ENCODE data around the gene KRTAP5-3. TPM values are rescaled to one million over a fixed set of nuclear protein-coding genes. Genes with fewer than 3 reads are reported as not detected.

KRTAP5-3 gene
- total RNA-seq (not detected in 2 replicates), polyA plus RNA-seq (not detected in 2 replicates)

DNA sequence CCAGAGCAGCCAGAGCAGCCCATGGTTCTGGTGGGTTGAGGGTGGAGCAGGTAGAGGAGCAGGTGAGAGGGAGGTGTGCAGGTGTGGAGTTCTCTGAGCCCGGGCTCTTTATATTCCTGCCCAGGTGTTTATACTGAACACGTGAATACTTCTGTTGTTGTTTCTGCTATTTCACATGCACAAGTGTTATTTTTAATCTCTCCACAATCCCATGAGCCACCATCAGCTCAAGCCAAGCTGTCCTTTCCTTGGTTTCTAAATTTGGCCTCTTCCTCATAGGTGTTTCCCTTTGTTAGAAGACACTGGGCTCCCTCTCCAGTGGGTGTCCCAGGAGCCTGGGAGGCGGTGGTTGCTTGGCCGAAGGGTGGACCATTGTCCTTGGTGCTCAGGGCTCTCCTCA, at the start of gene KRTAP5-3:
Gene KRTAP5-3, minus strand, starts transcription at position 101 of the 400 bp plus-strand sequence. Its CDS starts 78 bp downstream, at position 23.
- Histone ChIP-seq H3K4me1 (ENCODE audit: low read depth) (no peaks in the 10 kb centered on the region), H3K27me3 (no peaks in the 10 kb centered on the region), H3K27ac (no peak within 1 kb of the TSS), H3K9me3 (ENCODE audit: low read depth) (no peaks in the 10 kb centered on the region), H3K4me3 (no peak within 1 kb of the TSS), H3K36me3 (no peaks in the 10 kb centered on the region)
- TF ChIP-seq, protein P1, sequence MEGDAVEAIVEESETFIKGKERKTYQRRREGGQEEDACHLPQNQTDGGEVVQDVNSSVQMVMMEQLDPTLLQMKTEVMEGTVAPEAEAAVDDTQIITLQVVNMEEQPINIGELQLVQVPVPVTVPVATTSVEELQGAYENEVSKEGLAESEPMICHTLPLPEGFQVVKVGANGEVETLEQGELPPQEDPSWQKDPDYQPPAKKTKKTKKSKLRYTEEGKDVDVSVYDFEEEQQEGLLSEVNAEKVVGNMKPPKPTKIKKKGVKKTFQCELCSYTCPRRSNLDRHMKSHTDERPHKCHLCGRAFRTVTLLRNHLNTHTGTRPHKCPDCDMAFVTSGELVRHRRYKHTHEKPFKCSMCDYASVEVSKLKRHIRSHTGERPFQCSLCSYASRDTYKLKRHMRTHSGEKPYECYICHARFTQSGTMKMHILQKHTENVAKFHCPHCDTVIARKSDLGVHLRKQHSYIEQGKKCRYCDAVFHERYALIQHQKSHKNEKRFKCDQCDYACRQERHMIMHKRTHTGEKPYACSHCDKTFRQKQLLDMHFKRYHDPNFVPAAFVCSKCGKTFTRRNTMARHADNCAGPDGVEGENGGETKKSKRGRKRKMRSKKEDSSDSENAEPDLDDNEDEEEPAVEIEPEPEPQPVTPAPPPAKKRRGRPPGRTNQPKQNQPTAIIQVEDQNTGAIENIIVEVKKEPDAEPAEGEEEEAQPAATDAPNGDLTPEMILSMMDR (IDR thresholded peaks at IDR 0.05; ENCODE audit: low read depth, low read length): no peak
- DNase-seq (ENCODE audit: low read depth in 1 of 2, low spot score in 1 of 2): no peak

- DNase-seq (ENCODE audit: low read depth in 1 of 2, low spot score in 1 of 2): no peak
- H3K36me3 ChIP-seq: no peaks in the 10 kb centered on the region
- no peaks in the 10 kb centered on the region for H3K4me1 ChIP-seq (ENCODE audit: low read depth)
- no peaks in the 10 kb centered on the region for H3K27me3 ChIP-seq
- no peak overlapping the region for H3K27ac ChIP-seq
- TF ChIP-seq, protein P1 (IDR thresholded peaks at IDR 0.05; ENCODE audit: low read depth, low read length): no peak
- H3K9me3 ChIP-seq (ENCODE audit: low read depth): no peaks in the 10 kb centered on the region
- H3K4me3 ChIP-seq: no peak overlapping the region
Observed at GRCh38 chr11:1656670-1657069, 48.4 kb upstream of the KRTAP5-3 start.

- no peak overlapping the region for H3K4me3 ChIP-seq
- H3K27me3 ChIP-seq: no peaks in the 10 kb centered on the region
- TF ChIP-seq, protein P1 (IDR thresholded peaks at IDR 0.05; ENCODE audit: low read depth, low read length): no peak
- H3K27ac ChIP-seq: no peak overlapping the region
- no peak for DNase-seq (ENCODE audit: low read depth in 1 of 2, low spot score in 1 of 2)
- H3K36me3 ChIP-seq: no peaks in the 10 kb centered on the region
- H3K9me3 ChIP-seq (ENCODE audit: low read depth): no peaks in the 10 kb centered on the region
- no peaks in the 10 kb centered on the region for H3K4me1 ChIP-seq (ENCODE audit: low read depth)
Observed at GRCh38 chr11:1656061-1656441, 47.8 kb upstream of the KRTAP5-3 start.

- H3K4me3 ChIP-seq: no peak overlapping the region
- no peak for DNase-seq (ENCODE audit: low read depth in 1 of 2, low spot score in 1 of 2)
- no peaks in the 10 kb centered on the region for H3K4me1 ChIP-seq (ENCODE audit: low read depth)
- TF ChIP-seq, protein P1 (IDR thresholded peaks at IDR 0.05; ENCODE audit: low read depth, low read length): no peak
- no peaks in the 10 kb centered on the region for H3K9me3 ChIP-seq (ENCODE audit: low read depth)
- no peaks in the 10 kb centered on the region for H3K27me3 ChIP-seq
- H3K27ac ChIP-seq: no peak overlapping the region
- H3K36me3 ChIP-seq: no peaks in the 10 kb centered on the region
Observed at GRCh38 chr11:1655168-1656060, 47.2 kb upstream of the KRTAP5-3 start.

- Histone ChIP-seq H3K27ac (no peak overlapping the region), H3K9me3 (ENCODE audit: low read depth) (no peaks in the 10 kb centered on the region), H3K27me3 (no peaks in the 10 kb centered on the region), H3K4me1 (ENCODE audit: low read depth) (no peaks in the 10 kb centered on the region), H3K4me3 (no peak overlapping the region), H3K36me3 (no peaks in the 10 kb centered on the region)
- DNase-seq (ENCODE audit: low read depth in 1 of 2, low spot score in 1 of 2): peak in 1 of 2 donors; percentile 17
- TF ChIP-seq, protein P1 (IDR thresholded peaks at IDR 0.05; ENCODE audit: low read depth, low read length): no peak
Observed at GRCh38 chr11:1654388-1655167, 46.3 kb upstream of the KRTAP5-3 start.

Measured in cardiac muscle cell (in vitro differentiated cells and primary cell).